Measurements from ENCODE around the gene POLR1E. TPM values are rescaled to one million over a fixed set of nuclear protein-coding genes. Genes with fewer than 3 reads are reported as not detected.
A peak's percentile ranks its signal among the peaks of the same experiment; 100 is the strongest.
"Not testable (repeated sequence)": the region's sequence is repeated elsewhere in the genome, so short reads cannot be mapped to it uniquely, and the experiment has no call there.

Gene POLR1E
- total RNA-seq, 1 donor from 2014 or later: 23.2 TPM

DNA sequence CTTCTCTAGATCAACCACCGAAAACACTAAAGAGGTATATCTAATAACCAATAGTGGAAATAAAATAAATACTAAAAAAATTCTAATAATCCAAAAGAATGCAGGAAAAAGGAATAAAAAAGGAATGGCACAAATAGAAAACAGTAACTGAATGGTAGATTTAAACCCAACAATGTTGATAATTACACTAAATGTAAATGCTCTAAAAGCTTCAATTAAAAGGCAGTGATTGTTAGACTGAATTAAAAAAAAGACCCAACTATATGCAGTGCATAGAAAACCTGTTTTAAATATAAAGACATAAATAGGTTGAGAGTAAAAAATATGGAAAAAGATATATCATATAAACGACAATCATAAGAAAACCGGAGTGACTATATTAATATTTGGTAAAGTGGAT lies 11.3 kb upstream of the POLR1E start:
- no peak for TF ChIP-seq CTCF (conservative IDR thresholded peaks at IDR 0.05; ENCODE audit: low read depth, low read length)
- no peak for DNase-seq (ENCODE audit: low read depth)
- no peak overlapping the region for H3K4me3 ChIP-seq (ENCODE audit: low read depth, low read length)

GRCh38 chr9:37476930-37477329 lies 8.8 kb upstream of the POLR1E start:
- no peak for TF ChIP-seq CTCF (conservative IDR thresholded peaks at IDR 0.05; ENCODE audit: low read depth, low read length)
- no peak overlapping the region for H3K4me3 ChIP-seq (ENCODE audit: low read depth, low read length)
- no peak for DNase-seq (ENCODE audit: low read depth)

DNA sequence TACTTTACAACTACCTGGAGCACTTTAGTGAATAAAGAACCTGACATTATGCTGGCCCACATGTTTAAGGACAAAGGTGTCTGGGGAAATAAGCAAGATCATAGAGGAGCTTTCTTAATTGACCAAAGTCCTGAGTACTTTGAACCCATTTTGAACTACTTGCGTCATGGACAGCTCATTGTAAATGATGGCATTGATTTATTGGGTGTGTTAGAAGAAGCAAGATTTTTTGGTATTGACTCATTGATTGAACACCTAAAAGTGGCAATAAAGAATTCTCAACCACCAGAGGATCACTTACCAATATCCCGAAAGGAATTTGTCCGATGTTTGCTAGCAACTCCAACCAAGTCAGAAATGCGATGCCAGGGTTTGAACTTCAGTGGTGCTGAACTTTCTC lies 8.3 kb upstream of the POLR1E start:
- DNase-seq (ENCODE audit: low read depth); H3K4me3 ChIP-seq (ENCODE audit: low read depth, low read length): not testable (repeated sequence)

GRCh38 chr9:37477987-37478619 lies 7.6 kb upstream of the POLR1E start:
- H3K4me3 ChIP-seq (ENCODE audit: low read depth, low read length); DNase-seq (ENCODE audit: low read depth): not testable (repeated sequence)

DNA sequence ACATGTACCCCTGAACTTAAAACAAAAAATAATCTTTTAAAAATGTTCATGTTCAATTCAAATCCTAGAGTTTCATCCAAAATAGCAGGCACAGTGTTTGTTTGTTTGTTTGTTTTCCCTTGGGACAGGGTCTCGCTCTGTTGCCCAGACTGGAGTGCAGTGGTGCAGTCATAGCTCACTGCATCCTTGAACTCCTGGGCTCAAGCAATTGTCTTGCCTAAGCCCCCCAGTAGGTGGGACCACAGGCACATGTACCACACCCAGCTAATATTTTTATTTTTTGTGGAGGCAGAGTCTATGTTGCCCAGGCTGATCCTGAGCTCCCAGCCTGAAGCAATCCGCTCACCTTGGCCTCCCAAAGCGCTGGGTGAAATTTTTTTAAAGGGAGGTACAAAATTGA lies 5.0 kb upstream of the POLR1E start:
- no peak overlapping the region for H3K4me3 ChIP-seq (ENCODE audit: low read depth, low read length)
- no peak for DNase-seq (ENCODE audit: low read depth)
- TF ChIP-seq CTCF (conservative IDR thresholded peaks at IDR 0.05; ENCODE audit: low read depth, low read length): no peak

GRCh38 chr9:37486256-37486615 lies 488 bp downstream of the POLR1E start:
- no peak for TF ChIP-seq CTCF (conservative IDR thresholded peaks at IDR 0.05; ENCODE audit: low read depth, low read length)
- DNase-seq (ENCODE audit: low read depth): no peak
- peak overlapping the region; percentile 91 for H3K4me3 ChIP-seq (ENCODE audit: low read depth, low read length)

GRCh38 chr9:37486616-37487548 lies 1.1 kb downstream of the POLR1E start:
- no peak for TF ChIP-seq CTCF (conservative IDR thresholded peaks at IDR 0.05; ENCODE audit: low read depth, low read length)
- peak overlapping the region; percentile 91 for H3K4me3 ChIP-seq (ENCODE audit: low read depth, low read length)
- DNase-seq (ENCODE audit: low read depth): no peak

GRCh38 chr9:37491939-37492338 lies 6.2 kb downstream of the POLR1E start:
- no peak for TF ChIP-seq CTCF (conservative IDR thresholded peaks at IDR 0.05; ENCODE audit: low read depth, low read length)
- no peak overlapping the region for H3K4me3 ChIP-seq (ENCODE audit: low read depth, low read length)
- DNase-seq (ENCODE audit: low read depth): no peak

Data from epithelial cell of proximal tubule (primary cell).